Memory B cell (primary cell): ENCODE results near the gene HERPUD1.
"Not testable (repeated sequence)": the region's sequence is repeated elsewhere in the genome, so short reads cannot be mapped to it uniquely, and the experiment has no call there.

ENCODE experiments used
- ATAC-seq: fragments of 150-1000 bp; cut with Tn5 transposase; 2 replicates; pipeline ENCODE4 v1.10.0; 2021; ENCODE audit warnings: low read depth, mild to moderate bottlenecking, moderate library complexity
- DNase-seq, 2 donors: peaks; one replicate each; pipeline ENCODE4 v3.0.0; 2022; ENCODE audit warnings: low spot score in 2 of 2
- H3K27ac Mint-ChIP-seq: one replicate; pipeline ENCODE4 v1.8.0; 2022; ENCODE audit warnings: mild to moderate bottlenecking, moderate library complexity, mixed read lengths
- H3K27me3 Mint-ChIP-seq: one replicate; pipeline ENCODE4 v1.8.0; 2022; ENCODE audit warnings: mixed read lengths
- H3K36me3 Mint-ChIP-seq: one replicate; pipeline ENCODE4 v1.8.0; 2022; ENCODE audit warnings: mild to moderate bottlenecking, mixed read lengths
- H3K4me1 Mint-ChIP-seq: one replicate; pipeline ENCODE4 v1.8.0; 2022; ENCODE audit warnings: mixed read lengths
- H3K4me3 Mint-ChIP-seq: one replicate; pipeline ENCODE4 v1.8.0; 2022; ENCODE audit warnings: mild to moderate bottlenecking, moderate library complexity, mixed read lengths
- H3K9me3 Mint-ChIP-seq: one replicate; pipeline ENCODE4 v1.8.0; 2022; ENCODE audit warnings: mixed read lengths

HERPUD1 gene

DNA sequence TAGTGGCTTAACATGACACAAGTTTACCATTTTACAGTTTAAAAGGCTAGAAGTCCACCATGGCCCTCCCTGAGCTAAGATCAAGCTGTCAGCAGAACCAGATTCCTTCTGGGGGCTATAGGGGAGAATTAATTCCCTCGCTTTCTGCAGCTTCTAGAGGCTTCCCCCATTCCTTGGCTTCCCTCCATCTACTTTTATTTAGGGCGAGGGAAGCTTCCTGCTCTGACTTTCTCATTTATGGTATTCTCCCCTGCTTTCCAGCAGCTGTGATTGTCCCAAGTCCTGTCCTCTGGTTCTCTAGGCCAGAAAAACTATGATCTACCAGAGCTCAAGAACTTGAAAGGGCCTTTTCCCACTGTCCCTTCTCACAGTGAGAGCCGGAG, 34.1 kb downstream of the HERPUD1 start:
- Mint-ChIP-seq H3K4me1 (peaks cover 23% of the 10 kb centered on the region), H3K36me3 (no peaks in the 10 kb centered on the region), H3K9me3 (no peaks in the 10 kb centered on the region), H3K27me3 (no peaks in the 10 kb centered on the region), H3K27ac (peak overlapping the region; percentile 80), H3K4me3 (no peak overlapping the region)
- DNase-seq, result no peak
- no peak for ATAC-seq

DNA sequence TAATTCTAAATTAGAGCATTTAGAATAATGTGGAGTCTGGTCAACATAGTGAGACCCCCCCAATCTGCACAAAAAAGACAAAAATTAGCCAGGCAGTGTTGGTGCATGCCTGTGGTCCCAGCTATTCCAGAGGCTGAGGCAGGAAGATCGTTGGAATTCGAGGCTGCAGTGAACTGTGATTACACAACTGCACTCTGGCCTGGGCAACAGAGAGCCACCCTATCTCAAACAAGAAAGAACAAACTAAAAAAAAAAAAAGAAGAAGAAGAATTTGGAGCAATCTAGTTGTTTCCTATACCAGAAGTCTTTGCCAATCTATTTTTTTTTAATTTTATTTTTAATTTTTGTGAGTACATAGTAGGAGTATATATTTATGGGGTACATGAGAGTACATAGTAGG, 35.8 kb downstream of the HERPUD1 start:
- Mint-ChIP-seq H3K4me1 (peaks cover 35% of the 10 kb centered on the region), H3K4me3 (no peak overlapping the region), H3K36me3 (no peaks in the 10 kb centered on the region), H3K27me3 (no peaks in the 10 kb centered on the region), H3K27ac (no peak overlapping the region), H3K9me3 (no peaks in the 10 kb centered on the region)
- no peak for ATAC-seq
- DNase-seq, result no peak

DNA sequence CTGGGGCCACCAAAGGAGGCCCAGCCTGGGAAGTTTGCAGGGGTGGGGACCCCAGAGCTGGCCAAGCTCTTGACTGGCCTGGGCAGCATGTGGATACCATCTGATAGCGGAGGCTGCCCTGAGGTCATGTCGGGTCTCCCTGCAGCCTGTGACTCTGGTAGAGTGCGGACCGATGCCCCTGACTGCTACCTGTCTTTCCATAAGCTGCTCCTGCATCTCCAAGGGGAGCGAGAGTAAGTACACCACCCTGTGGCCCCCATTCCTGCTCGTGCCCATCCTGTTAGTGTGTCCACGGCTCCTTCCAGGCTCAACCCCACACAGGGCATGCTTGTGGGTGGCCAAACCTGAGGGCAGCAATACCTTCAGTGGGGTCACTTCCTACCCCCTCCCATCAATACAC, 37.8 kb downstream of the HERPUD1 start:
- Mint-ChIP-seq H3K4me1 (peaks cover 47% of the 10 kb centered on the region), H3K9me3 (no peaks in the 10 kb centered on the region), H3K27ac (peak overlapping the region; percentile 42), H3K36me3 (no peaks in the 10 kb centered on the region), H3K27me3 (no peaks in the 10 kb centered on the region), H3K4me3 (no peak overlapping the region)
- ATAC-seq, result no peak
- no peak for DNase-seq

DNA sequence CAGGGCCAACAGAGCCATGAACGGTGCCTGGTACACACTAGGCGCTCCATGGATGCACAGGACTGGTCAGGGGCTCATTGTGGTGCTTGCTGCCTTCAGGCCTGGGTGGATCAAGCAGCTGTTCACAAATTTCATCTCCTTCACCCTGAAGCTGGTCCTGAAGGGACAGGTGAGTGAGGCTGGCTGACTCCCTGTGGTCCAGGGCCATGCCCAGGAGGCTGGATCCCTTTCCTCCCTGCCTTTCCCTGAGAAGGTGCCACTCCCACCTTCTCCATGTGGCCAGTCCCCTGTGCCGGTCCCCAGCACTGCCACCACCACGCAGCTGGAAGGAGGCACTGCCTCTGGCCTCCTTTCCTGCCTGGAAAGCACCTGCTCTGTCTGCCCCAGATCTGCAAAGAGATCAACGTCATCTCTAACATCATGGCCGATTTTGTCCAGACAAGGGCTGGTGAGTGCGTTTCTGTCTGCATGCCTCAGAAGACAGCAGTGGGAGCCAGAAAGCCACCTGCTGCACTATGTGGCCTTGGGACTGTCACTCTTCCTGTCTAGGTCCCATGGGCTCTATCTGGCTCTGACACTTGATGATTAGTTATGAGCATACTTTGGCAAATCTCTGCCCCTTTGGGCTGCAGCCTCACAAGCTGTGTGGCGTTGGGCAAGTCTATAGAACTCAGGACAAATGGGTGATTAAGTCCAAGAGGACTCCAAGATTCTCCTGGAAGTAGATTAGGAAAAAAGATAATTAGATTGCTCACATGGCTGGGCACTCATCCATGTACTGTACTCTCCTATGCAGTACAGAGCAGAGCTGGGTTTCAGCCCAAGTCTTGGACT, 39.2 kb downstream of the HERPUD1 start:
- H3K4me3 Mint-ChIP-seq, result peak overlapping the region; percentile 52
- H3K4me1 Mint-ChIP-seq, result peaks cover 47% of the 10 kb centered on the region
- peak; percentile 60 to 73 for DNase-seq
- no peaks in the 10 kb centered on the region for H3K9me3 Mint-ChIP-seq
- H3K27ac Mint-ChIP-seq, result peak overlapping the region; percentile 96
- no peaks in the 10 kb centered on the region for H3K36me3 Mint-ChIP-seq
- ATAC-seq, result peak; percentile 92
- H3K27me3 Mint-ChIP-seq, result no peaks in the 10 kb centered on the region

DNA sequence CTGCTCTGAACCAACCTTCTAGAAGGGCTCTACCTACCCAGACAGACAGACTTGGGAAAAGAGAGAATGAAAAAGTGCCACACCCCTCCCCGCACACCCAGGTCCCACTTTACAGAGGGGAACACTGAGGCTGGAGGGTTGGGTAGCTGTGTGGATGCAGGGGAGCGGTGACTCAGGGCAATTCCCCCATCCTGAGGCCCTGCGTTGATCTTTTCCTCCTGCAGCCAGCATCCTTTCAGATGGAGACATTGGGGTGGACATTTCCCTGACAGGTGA, 39.8 kb downstream of the HERPUD1 start:
- no peaks in the 10 kb centered on the region for H3K36me3 Mint-ChIP-seq
- DNase-seq (no peak), ATAC-seq (no peak)
- H3K4me3 Mint-ChIP-seq, result no peak overlapping the region
- H3K9me3 Mint-ChIP-seq, result no peaks in the 10 kb centered on the region
- H3K27me3 Mint-ChIP-seq, result no peaks in the 10 kb centered on the region
- H3K4me1 Mint-ChIP-seq, result peaks cover 48% of the 10 kb centered on the region
- H3K27ac Mint-ChIP-seq, result peak overlapping the region; percentile 96

DNA sequence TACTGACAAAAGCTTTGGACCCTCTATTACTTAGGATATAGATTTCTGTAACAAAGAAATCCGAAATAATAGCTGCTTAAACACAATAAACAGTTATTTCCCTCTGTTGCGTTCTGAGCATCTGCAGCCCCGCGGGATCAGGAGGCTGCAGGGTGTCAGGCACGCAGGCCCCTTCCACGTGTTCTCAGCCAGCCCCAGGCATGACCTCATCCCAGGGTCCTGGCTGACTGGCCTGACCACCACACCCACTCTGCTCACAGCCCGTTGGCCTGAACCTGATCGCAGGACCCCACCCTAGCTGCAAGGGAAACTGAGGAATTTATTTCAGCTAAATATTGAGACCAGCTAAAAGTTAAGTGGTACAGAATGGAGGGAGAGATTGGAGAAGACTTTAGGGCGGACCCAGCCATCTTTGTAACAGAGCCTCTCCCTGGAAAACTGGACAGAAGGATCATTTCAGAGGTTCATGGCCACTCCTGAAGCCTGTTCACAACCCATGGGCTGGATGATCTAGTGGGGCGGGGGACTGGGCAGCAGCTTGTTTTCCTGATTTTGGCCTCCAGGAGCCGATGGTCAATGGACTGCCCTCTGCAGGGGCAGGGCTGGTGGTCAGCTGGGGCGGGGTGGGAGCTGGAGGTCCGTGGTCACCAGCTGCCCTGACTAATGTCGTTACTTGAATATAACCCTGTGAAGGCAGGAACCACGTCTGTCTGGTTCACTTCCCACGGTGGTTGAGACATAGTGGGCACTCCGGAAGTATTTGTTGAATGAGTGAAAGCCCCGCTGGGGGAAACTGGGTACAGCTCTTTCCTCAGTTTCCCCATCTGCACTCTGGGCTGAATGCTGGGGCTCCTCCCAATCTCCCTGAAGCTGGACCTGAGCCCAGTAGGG, 40.7 kb downstream of the HERPUD1 start:
- H3K4me1 Mint-ChIP-seq, result peaks cover 53% of the 10 kb centered on the region
- H3K27ac Mint-ChIP-seq, result peak overlapping the region; percentile 88
- no peak overlapping the region for H3K4me3 Mint-ChIP-seq
- H3K27me3 Mint-ChIP-seq, result no peaks in the 10 kb centered on the region
- no peaks in the 10 kb centered on the region for H3K36me3 Mint-ChIP-seq
- ATAC-seq (no peak), DNase-seq (no peak)
- H3K9me3 Mint-ChIP-seq, result no peaks in the 10 kb centered on the region

DNA sequence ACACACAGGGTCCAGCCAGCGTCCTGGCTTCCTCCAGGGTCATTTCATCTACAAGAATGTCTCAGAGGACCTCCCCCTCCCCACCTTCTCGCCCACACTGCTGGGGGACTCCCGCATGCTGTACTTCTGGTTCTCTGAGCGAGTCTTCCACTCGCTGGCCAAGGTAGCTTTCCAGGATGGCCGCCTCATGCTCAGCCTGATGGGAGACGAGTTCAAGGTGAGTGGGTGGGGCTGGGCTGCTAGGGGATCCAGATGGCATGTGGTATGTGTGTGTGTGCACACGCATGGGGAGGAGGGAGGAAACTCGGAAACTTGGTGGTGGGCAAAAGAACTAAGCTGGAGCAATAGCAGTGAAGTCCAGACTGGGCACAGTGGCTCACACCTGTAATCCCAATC, 41.4 kb downstream of the HERPUD1 start:
- DNase-seq (no peak), ATAC-seq (no peak)
- Mint-ChIP-seq H3K4me1 (peaks cover 53% of the 10 kb centered on the region), H3K27me3 (no peaks in the 10 kb centered on the region), H3K9me3 (no peaks in the 10 kb centered on the region), H3K36me3 (no peaks in the 10 kb centered on the region), H3K4me3 (peak overlapping the region; percentile 30), H3K27ac (peak overlapping the region; percentile 88)

DNA sequence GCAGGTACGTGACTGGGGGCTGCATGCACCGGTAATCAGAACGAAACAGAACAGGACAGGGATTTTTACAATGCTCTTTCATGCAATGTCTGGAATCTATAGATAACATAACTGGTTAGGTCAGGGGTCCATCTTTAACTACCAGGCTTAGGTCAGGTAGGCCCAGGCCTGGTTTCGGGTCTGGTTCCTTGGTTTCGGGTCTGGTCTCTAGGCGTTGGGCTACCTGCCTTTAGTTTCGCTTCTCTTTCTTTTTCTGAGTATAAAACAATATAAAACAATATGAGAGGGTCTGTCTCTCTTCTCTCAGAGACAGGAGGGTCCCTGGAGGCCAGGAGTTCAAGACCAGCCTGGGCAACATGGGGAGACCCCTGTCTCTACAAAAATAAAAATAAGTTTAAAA, 42.0 kb downstream of the HERPUD1 start:
- not testable (repeated sequence) for H3K36me3 Mint-ChIP-seq, H3K9me3 Mint-ChIP-seq, DNase-seq, H3K27me3 Mint-ChIP-seq, ATAC-seq
- peak overlapping the region; percentile 88 for H3K27ac Mint-ChIP-seq
- peak overlapping the region; percentile 30 for H3K4me3 Mint-ChIP-seq
- H3K4me1 Mint-ChIP-seq, result peaks cover 53% of the 10 kb centered on the region

DNA sequence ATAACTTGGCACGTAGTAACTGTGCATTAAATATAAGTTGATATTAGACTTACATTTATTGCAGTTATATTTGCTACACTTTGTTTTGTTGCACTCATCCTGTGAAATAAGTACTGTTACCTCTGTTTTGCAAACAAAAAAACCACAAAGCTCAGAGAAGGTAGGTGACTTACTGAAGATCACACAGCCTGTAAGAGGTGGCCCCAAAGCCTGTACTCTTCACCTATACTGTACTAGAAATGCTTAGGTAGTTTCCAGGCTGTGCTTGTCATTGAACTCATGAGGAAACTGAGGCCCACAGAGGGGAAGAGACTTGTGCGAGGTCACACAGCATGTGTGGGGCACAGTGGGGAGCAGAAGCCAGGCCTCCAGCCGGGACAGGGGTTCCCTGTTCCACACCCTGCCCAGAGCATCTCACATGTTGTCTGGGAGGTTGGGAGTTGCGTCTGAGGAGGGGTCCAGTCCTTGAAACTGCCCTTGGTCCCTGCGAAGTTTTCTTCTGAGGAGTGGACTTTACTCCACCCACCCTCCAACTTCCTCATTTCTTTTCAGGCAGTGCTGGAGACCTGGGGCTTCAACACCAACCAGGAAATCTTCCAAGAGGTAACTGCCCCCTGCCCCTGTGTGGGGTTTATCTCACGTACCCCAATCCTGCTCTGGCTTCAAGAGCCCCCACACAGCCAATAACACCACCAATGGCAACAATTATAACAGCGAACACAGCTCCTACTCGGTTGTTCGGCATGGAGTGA, 42.8 kb downstream of the HERPUD1 start:
- DNase-seq, result no peak
- no peaks in the 10 kb centered on the region for H3K9me3 Mint-ChIP-seq
- ATAC-seq, result no peak
- peak overlapping the region; percentile 88 for H3K27ac Mint-ChIP-seq
- peaks cover 53% of the 10 kb centered on the region for H3K4me1 Mint-ChIP-seq
- no peaks in the 10 kb centered on the region for H3K36me3 Mint-ChIP-seq
- H3K27me3 Mint-ChIP-seq, result no peaks in the 10 kb centered on the region
- H3K4me3 Mint-ChIP-seq, result peak overlapping the region; percentile 19

DNA sequence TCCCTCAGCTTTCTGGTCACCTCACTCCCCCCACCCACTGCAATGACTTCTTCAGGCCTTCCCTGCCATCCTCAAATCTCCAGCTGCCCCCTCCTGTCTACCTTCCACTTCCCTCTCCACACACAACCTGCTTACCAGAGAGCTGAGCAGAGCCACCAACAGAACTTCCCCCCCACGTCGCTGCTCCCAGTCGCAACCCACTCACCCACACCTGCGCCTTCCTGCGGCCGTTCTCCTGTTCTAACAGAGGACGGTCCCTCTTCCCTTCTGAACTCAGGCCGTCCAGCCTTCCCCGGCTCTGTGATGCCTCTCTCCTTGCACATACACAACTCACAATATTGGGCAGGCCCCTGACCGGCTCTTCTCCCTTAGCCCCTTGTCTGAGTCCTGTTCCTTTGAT, 43.8 kb downstream of the HERPUD1 start:
- no peaks in the 10 kb centered on the region for H3K27me3 Mint-ChIP-seq
- ATAC-seq (no peak), DNase-seq (no peak)
- H3K4me1 Mint-ChIP-seq, result peaks cover 58% of the 10 kb centered on the region
- H3K9me3 Mint-ChIP-seq, result no peaks in the 10 kb centered on the region
- H3K36me3 Mint-ChIP-seq, result no peaks in the 10 kb centered on the region
- H3K4me3 Mint-ChIP-seq, result no peak overlapping the region
- peak overlapping the region; percentile 62 for H3K27ac Mint-ChIP-seq

DNA sequence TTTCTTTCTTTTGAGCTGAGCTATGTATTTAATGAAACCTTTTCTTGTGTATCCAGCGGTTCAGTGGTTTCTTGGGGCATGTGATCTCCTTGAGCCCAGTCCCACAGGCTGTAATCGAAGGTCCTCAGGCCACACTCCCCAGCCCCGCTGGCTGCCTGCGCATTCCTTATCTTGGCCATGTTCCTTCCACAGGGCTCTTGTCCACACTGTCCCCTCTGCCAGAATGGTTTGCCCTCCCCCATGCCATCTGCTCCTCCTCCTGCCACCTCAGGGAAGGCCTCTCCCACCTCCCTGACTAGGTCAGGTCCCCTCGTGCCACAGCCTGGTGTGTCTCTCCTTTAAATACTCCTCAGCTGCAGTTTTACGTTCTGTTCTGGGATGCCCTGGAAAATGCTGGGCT, 45.3 kb downstream of the HERPUD1 start:
- ATAC-seq, result no peak
- no peaks in the 10 kb centered on the region for H3K36me3 Mint-ChIP-seq
- H3K27me3 Mint-ChIP-seq, result no peaks in the 10 kb centered on the region
- no peak overlapping the region for H3K4me3 Mint-ChIP-seq
- DNase-seq, result no peak
- peak overlapping the region; percentile 83 for H3K27ac Mint-ChIP-seq
- no peaks in the 10 kb centered on the region for H3K9me3 Mint-ChIP-seq
- H3K4me1 Mint-ChIP-seq, result peaks cover 61% of the 10 kb centered on the region

DNA sequence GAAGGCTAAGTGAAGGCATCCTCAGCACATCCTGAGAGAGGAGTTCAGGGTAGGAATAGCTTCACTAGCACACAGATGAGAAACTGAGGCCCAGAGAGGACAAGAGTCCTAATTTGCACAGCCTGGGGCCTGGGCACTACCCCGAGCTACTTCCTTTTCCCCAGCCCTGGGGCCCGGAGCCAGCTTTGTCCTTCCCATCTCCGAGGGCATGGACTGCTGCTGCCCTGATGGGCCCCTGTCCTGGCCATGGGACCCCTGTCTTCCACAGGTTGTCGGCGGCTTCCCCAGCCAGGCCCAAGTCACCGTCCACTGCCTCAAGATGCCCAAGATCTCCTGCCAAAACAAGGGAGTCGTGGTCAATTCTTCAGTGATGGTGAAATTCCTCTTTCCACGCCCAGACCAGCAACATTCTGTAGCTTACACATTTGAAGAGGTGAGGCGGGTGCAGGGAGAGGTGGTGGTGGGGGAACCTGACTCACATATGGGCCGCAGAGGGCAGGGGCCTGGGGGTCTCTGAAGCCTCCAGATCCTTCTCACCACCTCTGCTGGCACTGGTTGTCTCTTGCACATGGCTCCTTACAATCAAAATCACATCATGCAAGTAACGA, 46.0 kb downstream of the HERPUD1 start:
- ATAC-seq (no peak), DNase-seq (no peak)
- no peak overlapping the region for H3K4me3 Mint-ChIP-seq
- no peaks in the 10 kb centered on the region for H3K9me3 Mint-ChIP-seq
- H3K36me3 Mint-ChIP-seq, result no peaks in the 10 kb centered on the region
- no peaks in the 10 kb centered on the region for H3K27me3 Mint-ChIP-seq
- H3K27ac Mint-ChIP-seq, result peak overlapping the region; percentile 83
- H3K4me1 Mint-ChIP-seq, result peaks cover 64% of the 10 kb centered on the region

DNA sequence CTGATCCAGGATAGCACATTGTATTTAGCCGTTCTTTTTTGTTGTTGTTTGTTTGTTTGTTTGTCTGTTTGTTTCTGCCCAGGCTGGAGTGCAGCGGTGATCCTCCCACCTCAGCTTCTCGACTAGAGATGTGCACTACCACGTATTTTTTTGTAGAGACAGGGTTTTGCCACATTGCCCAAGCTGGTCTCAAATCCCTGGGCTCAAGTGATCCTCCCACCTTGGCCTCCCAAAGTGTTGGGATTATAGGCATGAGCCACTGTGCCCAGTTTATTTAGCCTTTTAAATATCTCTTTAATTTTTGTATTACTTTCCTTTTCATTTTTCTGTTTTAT, 48.2 kb downstream of the HERPUD1 start:
- DNase-seq (no peak), ATAC-seq (no peak)
- no peaks in the 10 kb centered on the region for H3K27me3 Mint-ChIP-seq
- no peak overlapping the region for H3K4me3 Mint-ChIP-seq
- peaks cover 6% of the 10 kb centered on the region for H3K36me3 Mint-ChIP-seq
- H3K9me3 Mint-ChIP-seq, result no peaks in the 10 kb centered on the region
- H3K27ac Mint-ChIP-seq, result no peak overlapping the region
- H3K4me1 Mint-ChIP-seq, result peaks cover 56% of the 10 kb centered on the region
